GM12878 (cell line): Measurements from ENCODE around the gene ZNF805. TPM values are rescaled to one million over a fixed set of nuclear protein-coding genes. Genes with fewer than 3 reads are reported as not detected.

Experiments used
- ATAC-seq: fragments of 200-7000 bp; cut with Tn5 transposase; 3 replicates; pipeline ENCODE4 v1.9.1; 2020; ENCODE audit warnings: mild to moderate bottlenecking, moderate library complexity
- BruUV-seq: library from RNA; stranded (reverse); fragments of 400-500 nt; replicated peaks from 2 replicates; lab custom pipeline; 2021; lab: Mats Ljungman, UMichigan
- CTCF ChIA-PET: fragments of 300-600 bp; sonication (Branson Sonifier 250); formaldehyde crosslinking; extraction: SDS; loops from one replicate; lab custom pipeline; 2021; ENCODE audit warnings: inconsistent platforms; lab: Yijun Ruan, JAX
- POLR2A ChIA-PET: fragments of 350-600 bp; formaldehyde crosslinking; extraction: SDS; loops from one replicate; lab custom pipeline; 2021; ENCODE audit warnings: inconsistent platforms; lab: Charles Lee
- RAD21 ChIA-PET: fragments of 300-600 bp; sonication (Branson Sonifier 250); formaldehyde crosslinking; loops from one replicate; lab custom pipeline; 2023; ENCODE audit warnings: antibody characterized with exemption; ENCODE audit not compliant: unreplicated experiment; lab: Charles Lee
- SMC1A ChIA-PET: fragments of 300-600 bp; sonication (Branson Sonifier 250); formaldehyde crosslinking; loops from one replicate; lab custom pipeline; 2023; ENCODE audit not compliant: unreplicated experiment, uncharacterized antibody; lab: Charles Lee
- DNase-seq: peaks from one replicate; pipeline ENCODE4 v3.0.0-alpha.2; 2011; ENCODE audit warnings: low read depth, low spot score
- FAIRE-seq: peaks from 3 replicates; lab custom pipeline; 2011; peaks lifted over from hg19 to GRCh38; lab: Jason Lieb, UNC
- H2AFZ ChIP-seq: 2 replicates; pipeline ENCODE4 v1.6.0; 2011; ENCODE audit warnings: low read depth, low read length, control low read depth; ENCODE audit not compliant: control insufficient read depth
- H3K27ac ChIP-seq: 2 replicates; pipeline ENCODE4 v1.5.1; 2011; ENCODE audit warnings: control low read depth; ENCODE audit not compliant: control insufficient read depth, insufficient read depth
- H3K27me3 ChIP-seq, 2 experiments: replicated peaks in 1 of 2; 2 replicates each; pipeline versions ENCODE4 v1.6.0 to v1.6.1; 2011; ENCODE audit warnings: low read length in 1 of 2; ENCODE audit not compliant: control insufficient read depth in 2 of 2, insufficient read depth in 2 of 2
- H3K36me3 ChIP-seq, 2 experiments: 2 replicates each; pipeline ENCODE4 v1.5.1; 2011; ENCODE audit warnings: low read length in 1 of 2; ENCODE audit not compliant: control insufficient read depth in 2 of 2, insufficient read depth in 2 of 2
- H3K4me1 ChIP-seq: 2 replicates; pipeline ENCODE4 v1.6.1; 2011; ENCODE audit warnings: mild to moderate bottlenecking, low read length, moderate library complexity, mixed read lengths; ENCODE audit not compliant: control insufficient read depth, insufficient read depth
- H3K4me2 ChIP-seq: 2 replicates; pipeline ENCODE4 v1.6.0; 2011; ENCODE audit warnings: control low read depth; ENCODE audit not compliant: control insufficient read depth, insufficient read depth
- H3K4me3 ChIP-seq: fragments of 200-600 bp; sonication (generic); 2 replicates; pipeline ENCODE4 v1.5.1; 2016
- H3K79me2 ChIP-seq: 2 replicates; pipeline ENCODE4 v1.6.0; 2011; ENCODE audit warnings: low read length; ENCODE audit not compliant: control insufficient read depth, insufficient read depth
- H3K9ac ChIP-seq: 2 replicates; pipeline ENCODE4 v1.8.0; 2011; ENCODE audit warnings: low read length, control low read depth, mixed read lengths; ENCODE audit not compliant: control insufficient read depth, insufficient read depth
- H3K9me3 ChIP-seq: replicated peaks from 3 replicates; pipeline ENCODE4 v1.5.1; 2011; ENCODE audit warnings: mild to moderate bottlenecking, low read length; ENCODE audit not compliant: control insufficient read depth, insufficient read depth
- H4K20me1 ChIP-seq: 2 replicates; pipeline ENCODE4 v1.6.0; 2011; ENCODE audit not compliant: control insufficient read depth, insufficient read depth
- BCL11A ChIP-seq: IDR thresholded peaks from 2 replicates; pipeline ENCODE4 v1.6.1; 2011; ENCODE audit warnings: low read depth, low read length
- HDGF ChIP-seq: fragments of 450-650 bp; IDR thresholded peaks from 2 replicates; pipeline ENCODE4 v1.6.1; 2016; ENCODE audit warnings: antibody characterized with exemption
- LARP7 ChIP-seq: fragments of 450-650 bp; IDR thresholded peaks from 2 replicates; pipeline ENCODE4 v1.6.1; 2017; ENCODE audit warnings: mild to moderate bottlenecking
- MXI1 ChIP-seq: fragments of 150-350 bp; IDR thresholded peaks from 2 replicates; pipeline ENCODE4 v1.6.1; 2011; ENCODE audit warnings: low read depth, mild to moderate bottlenecking, inconsistent platforms, low read length, improper control_type of control experiment
- PAX8 ChIP-seq: fragments of 450-650 bp; IDR thresholded peaks from 2 replicates; pipeline ENCODE4 v1.6.1; 2017; ENCODE audit warnings: mild to moderate bottlenecking, moderate library complexity
- RAD21 ChIP-seq: IDR thresholded peaks from 2 replicates; pipeline ENCODE4 v1.6.1; 2011; ENCODE audit warnings: mild to moderate bottlenecking, low read depth, low read length, moderate library complexity; ENCODE audit not compliant: insufficient read depth
- SMARCA5 ChIP-seq: fragments of 450-650 bp; IDR thresholded peaks from 2 replicates; pipeline ENCODE4 v1.6.1; 2017; ENCODE audit warnings: mild to moderate bottlenecking
- STAT3 ChIP-seq: IDR thresholded peaks from 2 replicates; pipeline ENCODE4 v1.6.1; 2011; ENCODE audit warnings: low read depth, low read length, improper control_type of control experiment
- SUZ12 ChIP-seq: fragments of 200-600 bp; sonication (generic); IDR thresholded peaks from one replicate; pipeline ENCODE4 v1.6.1; 2018; ENCODE audit warnings: antibody characterized with exemption, mild to moderate bottlenecking; ENCODE audit not compliant: unreplicated experiment
- TAF1 ChIP-seq: IDR thresholded peaks from 2 replicates; pipeline ENCODE4 v1.6.1; 2011; ENCODE audit warnings: mild to moderate bottlenecking, low read depth, low read length, borderline replicate concordance
- ZNF384 ChIP-seq: IDR thresholded peaks from 2 replicates; pipeline ENCODE4 v1.6.1; 2012; ENCODE audit warnings: low read depth, mild to moderate bottlenecking, low read length, improper control_type of control experiment, borderline replicate concordance
- WGBS: methylation state at CpG from one replicate; pipeline ENCODE4 v1.1.6; 2016; ENCODE audit warnings: low lambda C conversion rate; ENCODE audit not compliant: insufficient replicate concordance, insufficient coverage; ENCODE audit errors: missing lambda C conversion rate; 5-methylcytosine and 5-hydroxymethylcytosine counted together
- in situ Hi-C: fragments of 300-500 bp; cut with MboI; formaldehyde crosslinking; loops from 9 replicates; pipeline ENCODE4 v1.14.3; 2018; ENCODE audit warnings: mixed read lengths
- intact Hi-C: fragments of 100-400 bp; cut with micrococcal nuclease; formaldehyde crosslinking; loops from one replicate; pipeline ENCODE4 v1.14.2; 2022; ENCODE audit not compliant: unreplicated experiment
- polyA plus RNA-seq, 11 experiments: library from polyadenylated mRNA; depleted of rRNA in 4 of 11; unstranded in 6 of 11; stranded (reverse) in 5 of 11; fragments of >200 nt; fragmentation: Nextera tagmentation in 4 of 11; fragmentation: Illumina TruSeq in 1 of 11; extraction: Ambion mirVana in 4 of 11; extraction: Trizol in 1 of 11; gene quantifications; 1 replicate in 1 of 11; 2 replicates in 10 of 11; pipeline versions ENCODE4 v1.2.1 to v1.2.3, GENCODE V29; 2011 to 2016; ENCODE audit warnings: inconsistent platforms in 2 of 11, missing spikeins in 2 of 11, low read depth in 1 of 11
- total RNA-seq, 4 experiments: library from RNA; depleted of rRNA in 3 of 4; stranded (reverse); fragments of >200 nt in 3 of 4; fragmentation: Illumina TruSeq in 1 of 4; extraction: Trizol in 1 of 4; gene quantifications; 2 replicates each; pipeline versions ENCODE4 v1.2.1 to v1.2.3, GENCODE V29; 2013 to 2021
- TF ChIP-seq, protein P1 (sequence below): fragments of 450-650 bp; IDR thresholded peaks from 2 replicates; pipeline ENCODE4 v1.6.1; 2017; ENCODE audit warnings: antibody characterized with exemption, mild to moderate bottlenecking, moderate library complexity
- TF ChIP-seq, protein P2 (sequence below): fragments of 450-650 bp; IDR thresholded peaks from 2 replicates; pipeline ENCODE4 v1.6.1; 2017; ENCODE audit warnings: mild to moderate bottlenecking, moderate library complexity
- TF ChIP-seq, protein P3 (sequence below): fragments of 450-650 bp; IDR thresholded peaks from 2 replicates; pipeline ENCODE4 v1.6.1; 2017; ENCODE audit warnings: mild to moderate bottlenecking, low read depth, inconsistent platforms; ENCODE audit not compliant: poor library complexity, severe bottlenecking

The ZNF805 gene
- total and polyA plus RNA-seq, 10 of the 15 experiments (the other 5 are each of a cell fraction or from before 2014, with no cell fraction given) = 0.31 to 8.9 (median 2.3) TPM

DNA sequence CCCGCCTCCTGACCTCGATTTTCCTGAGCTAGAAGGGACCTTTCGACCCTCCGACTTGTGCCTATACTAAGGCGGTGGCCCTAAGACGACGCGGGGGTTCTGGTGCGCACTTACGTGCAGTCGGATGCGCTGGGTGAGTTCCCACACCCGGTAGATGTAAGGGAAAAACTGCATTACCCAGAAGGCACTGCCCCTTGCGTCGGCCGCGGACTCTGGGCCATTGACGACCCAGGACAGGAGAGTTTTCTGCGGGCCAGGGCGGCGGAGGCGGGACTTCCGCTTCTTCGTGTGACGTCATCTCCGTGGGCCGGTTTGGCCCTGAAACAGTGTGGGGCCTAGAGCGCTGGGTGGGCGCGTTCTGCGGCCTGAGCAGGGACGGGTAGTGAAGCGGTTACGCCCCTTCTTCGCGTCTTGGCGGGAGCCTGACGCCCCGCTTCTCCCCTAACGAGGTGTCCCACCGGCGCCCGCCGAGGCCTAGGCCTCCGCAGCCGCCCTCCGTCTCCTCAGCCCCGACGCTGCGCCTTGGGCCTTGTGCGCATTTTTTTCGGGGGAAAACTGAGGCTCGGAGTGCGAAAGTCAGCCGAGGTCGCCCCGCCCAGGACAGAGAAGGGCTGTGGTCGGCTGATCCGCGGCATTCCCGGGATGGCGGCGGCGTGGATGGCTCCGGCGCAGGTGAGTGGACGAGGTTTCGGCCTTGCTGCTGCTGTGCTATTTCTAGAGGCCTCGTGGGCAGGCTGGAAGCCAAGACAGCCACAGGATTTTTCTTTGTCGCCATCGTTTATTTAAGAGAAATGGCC, 39.9 kb downstream of the ZNF805 start, which contains the start of gene ZNF460:
Gene ZNF460 (plus strand): TSS at position 321 of the 797 bp plus-strand sequence. CDS start 322 bp downstream, at position 643.
- in situ Hi-C loops = no loop called here
- H4K20me1 ChIP-seq = peaks cover 7% of the 10 kb centered on the region
- TSS peak; percentile 68 for BruUV-seq
- CTCF ChIA-PET = interaction anchor here (0.7 kb wide), 1 partner anchor 70 kb away, joined by 3 read pairs; the partner anchor contains the start of gene ZNF304
- no peaks in the 10 kb centered on the region for H3K27me3 ChIP-seq
- ATAC-seq (peak; percentile 91), DNase-seq (peak; percentile 88), FAIRE-seq (peak; percentile 92)
- intact Hi-C loops = loop anchor here (1.0 kb wide), 3 partner anchors 40 to 89 kb away; partner anchors contain the start of genes TRAPPC2B, ZNF264, ZNF547 and ZNF805
- H3K4me3 ChIP-seq = peak within 1 kb of the TSS; percentile 86
- peaks cover 11% of the 10 kb centered on the region for H3K4me1 ChIP-seq
- H3K9ac ChIP-seq = peak within 1 kb of the TSS; percentile 82
- H3K36me3 ChIP-seq = peaks cover 4 to 10% of the 10 kb centered on the region in 2 experiments; a peak in 2 of 4 replicates
- SMC1A ChIA-PET = no interaction called here
- peaks cover 48% of the 10 kb centered on the region for H3K79me2 ChIP-seq
- under 1% methylated on average over 71 of the region's 71 CpGs for WGBS
- H3K9me3 ChIP-seq = no peaks in the 10 kb centered on the region
- peak within 1 kb of the TSS; percentile 90 for H3K27ac ChIP-seq
- H3K4me2 ChIP-seq = peak within 1 kb of the TSS; percentile 75
- H2AFZ ChIP-seq = peak within 1 kb of the TSS; percentile 33
- RAD21 ChIA-PET = no interaction called here
- POLR2A ChIA-PET = no interaction called here
- TF ChIP-seq ZNF384 (0 out of 2 replicates have a peak, but pooled peaks have one; percentile 30), HDGF (no peak), PAX8 (no peak), BCL11A (no peak), LARP7 (peak; percentile 83), SUZ12 (no peak), STAT3 (no peak), MXI1 (peak; percentile 47), TAF1 (no peak; the same call in 1 of the 2 replicates), SMARCA5 (0 out of 2 replicates have a peak, but pooled peaks have one; percentile 2), RAD21 (no peak)
- TF ChIP-seq, protein P1, sequence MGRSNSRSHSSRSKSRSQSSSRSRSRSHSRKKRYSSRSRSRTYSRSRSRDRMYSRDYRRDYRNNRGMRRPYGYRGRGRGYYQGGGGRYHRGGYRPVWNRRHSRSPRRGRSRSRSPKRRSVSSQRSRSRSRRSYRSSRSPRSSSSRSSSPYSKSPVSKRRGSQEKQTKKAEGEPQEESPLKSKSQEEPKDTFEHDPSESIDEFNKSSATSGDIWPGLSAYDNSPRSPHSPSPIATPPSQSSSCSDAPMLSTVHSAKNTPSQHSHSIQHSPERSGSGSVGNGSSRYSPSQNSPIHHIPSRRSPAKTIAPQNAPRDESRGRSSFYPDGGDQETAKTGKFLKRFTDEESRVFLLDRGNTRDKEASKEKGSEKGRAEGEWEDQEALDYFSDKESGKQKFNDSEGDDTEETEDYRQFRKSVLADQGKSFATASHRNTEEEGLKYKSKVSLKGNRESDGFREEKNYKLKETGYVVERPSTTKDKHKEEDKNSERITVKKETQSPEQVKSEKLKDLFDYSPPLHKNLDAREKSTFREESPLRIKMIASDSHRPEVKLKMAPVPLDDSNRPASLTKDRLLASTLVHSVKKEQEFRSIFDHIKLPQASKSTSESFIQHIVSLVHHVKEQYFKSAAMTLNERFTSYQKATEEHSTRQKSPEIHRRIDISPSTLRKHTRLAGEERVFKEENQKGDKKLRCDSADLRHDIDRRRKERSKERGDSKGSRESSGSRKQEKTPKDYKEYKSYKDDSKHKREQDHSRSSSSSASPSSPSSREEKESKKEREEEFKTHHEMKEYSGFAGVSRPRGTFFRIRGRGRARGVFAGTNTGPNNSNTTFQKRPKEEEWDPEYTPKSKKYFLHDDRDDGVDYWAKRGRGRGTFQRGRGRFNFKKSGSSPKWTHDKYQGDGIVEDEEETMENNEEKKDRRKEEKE = no peak
- TF ChIP-seq, protein P2, sequence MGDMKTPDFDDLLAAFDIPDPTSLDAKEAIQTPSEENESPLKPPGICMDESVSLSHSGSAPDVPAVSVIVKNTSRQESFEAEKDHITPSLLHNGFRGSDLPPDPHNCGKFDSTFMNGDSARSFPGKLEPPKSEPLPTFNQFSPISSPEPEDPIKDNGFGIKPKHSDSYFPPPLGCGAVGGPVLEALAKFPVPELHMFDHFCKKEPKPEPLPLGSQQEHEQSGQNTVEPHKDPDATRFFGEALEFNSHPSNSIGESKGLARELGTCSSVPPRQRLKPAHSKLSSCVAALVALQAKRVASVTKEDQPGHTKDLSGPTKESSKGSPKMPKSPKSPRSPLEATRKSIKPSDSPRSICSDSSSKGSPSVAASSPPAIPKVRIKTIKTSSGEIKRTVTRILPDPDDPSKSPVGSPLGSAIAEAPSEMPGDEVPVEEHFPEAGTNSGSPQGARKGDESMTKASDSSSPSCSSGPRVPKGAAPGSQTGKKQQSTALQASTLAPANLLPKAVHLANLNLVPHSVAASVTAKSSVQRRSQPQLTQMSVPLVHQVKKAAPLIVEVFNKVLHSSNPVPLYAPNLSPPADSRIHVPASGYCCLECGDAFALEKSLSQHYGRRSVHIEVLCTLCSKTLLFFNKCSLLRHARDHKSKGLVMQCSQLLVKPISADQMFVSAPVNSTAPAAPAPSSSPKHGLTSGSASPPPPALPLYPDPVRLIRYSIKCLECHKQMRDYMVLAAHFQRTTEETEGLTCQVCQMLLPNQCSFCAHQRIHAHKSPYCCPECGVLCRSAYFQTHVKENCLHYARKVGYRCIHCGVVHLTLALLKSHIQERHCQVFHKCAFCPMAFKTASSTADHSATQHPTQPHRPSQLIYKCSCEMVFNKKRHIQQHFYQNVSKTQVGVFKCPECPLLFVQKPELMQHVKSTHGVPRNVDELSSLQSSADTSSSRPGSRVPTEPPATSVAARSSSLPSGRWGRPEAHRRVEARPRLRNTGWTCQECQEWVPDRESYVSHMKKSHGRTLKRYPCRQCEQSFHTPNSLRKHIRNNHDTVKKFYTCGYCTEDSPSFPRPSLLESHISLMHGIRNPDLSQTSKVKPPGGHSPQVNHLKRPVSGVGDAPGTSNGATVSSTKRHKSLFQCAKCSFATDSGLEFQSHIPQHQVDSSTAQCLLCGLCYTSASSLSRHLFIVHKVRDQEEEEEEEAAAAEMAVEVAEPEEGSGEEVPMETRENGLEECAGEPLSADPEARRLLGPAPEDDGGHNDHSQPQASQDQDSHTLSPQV = no peak
- TF ChIP-seq, protein P3, sequence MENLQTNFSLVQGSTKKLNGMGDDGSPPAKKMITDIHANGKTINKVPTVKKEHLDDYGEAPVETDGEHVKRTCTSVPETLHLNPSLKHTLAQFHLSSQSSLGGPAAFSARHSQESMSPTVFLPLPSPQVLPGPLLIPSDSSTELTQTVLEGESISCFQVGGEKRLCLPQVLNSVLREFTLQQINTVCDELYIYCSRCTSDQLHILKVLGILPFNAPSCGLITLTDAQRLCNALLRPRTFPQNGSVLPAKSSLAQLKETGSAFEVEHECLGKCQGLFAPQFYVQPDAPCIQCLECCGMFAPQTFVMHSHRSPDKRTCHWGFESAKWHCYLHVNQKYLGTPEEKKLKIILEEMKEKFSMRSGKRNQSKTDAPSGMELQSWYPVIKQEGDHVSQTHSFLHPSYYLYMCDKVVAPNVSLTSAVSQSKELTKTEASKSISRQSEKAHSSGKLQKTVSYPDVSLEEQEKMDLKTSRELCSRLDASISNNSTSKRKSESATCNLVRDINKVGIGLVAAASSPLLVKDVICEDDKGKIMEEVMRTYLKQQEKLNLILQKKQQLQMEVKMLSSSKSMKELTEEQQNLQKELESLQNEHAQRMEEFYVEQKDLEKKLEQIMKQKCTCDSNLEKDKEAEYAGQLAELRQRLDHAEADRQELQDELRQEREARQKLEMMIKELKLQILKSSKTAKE = no peak
